ENCODE data around the gene CRTC2. TPM values are rescaled to one million over a fixed set of nuclear protein-coding genes. Genes with fewer than 3 reads are reported as not detected.
A peak's percentile ranks its signal among the peaks of the same experiment; 100 is the strongest.

The CRTC2 gene
- total and polyA plus RNA-seq, 12 donors: 14.6 to 50.5 (median 18.6) TPM

- WGBS, 2 donors: 80 to 82% methylated on average over 4 of the region's 4 CpGs
- Histone ChIP-seq H3K9me3 (no peaks in the 10 kb centered on the region), H3K27me3 (no peaks in the 10 kb centered on the region), H3K36me3 (peaks cover 0 to 63% (median 46%) of the 10 kb centered on the region in 9 donors), H3K4me3 (no peak overlapping the region), H3K27ac (peak overlapping the region in 1 of 10 donors; percentile 11), H3K4me1 (peaks cover 5 to 39% (median 27%) of the 10 kb centered on the region in 9 donors)
- TF ChIP-seq, protein P1, sequence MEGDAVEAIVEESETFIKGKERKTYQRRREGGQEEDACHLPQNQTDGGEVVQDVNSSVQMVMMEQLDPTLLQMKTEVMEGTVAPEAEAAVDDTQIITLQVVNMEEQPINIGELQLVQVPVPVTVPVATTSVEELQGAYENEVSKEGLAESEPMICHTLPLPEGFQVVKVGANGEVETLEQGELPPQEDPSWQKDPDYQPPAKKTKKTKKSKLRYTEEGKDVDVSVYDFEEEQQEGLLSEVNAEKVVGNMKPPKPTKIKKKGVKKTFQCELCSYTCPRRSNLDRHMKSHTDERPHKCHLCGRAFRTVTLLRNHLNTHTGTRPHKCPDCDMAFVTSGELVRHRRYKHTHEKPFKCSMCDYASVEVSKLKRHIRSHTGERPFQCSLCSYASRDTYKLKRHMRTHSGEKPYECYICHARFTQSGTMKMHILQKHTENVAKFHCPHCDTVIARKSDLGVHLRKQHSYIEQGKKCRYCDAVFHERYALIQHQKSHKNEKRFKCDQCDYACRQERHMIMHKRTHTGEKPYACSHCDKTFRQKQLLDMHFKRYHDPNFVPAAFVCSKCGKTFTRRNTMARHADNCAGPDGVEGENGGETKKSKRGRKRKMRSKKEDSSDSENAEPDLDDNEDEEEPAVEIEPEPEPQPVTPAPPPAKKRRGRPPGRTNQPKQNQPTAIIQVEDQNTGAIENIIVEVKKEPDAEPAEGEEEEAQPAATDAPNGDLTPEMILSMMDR (IDR thresholded peaks at IDR 0.05): no peak
- intact Hi-C loops (cut with DNase I): loop anchor here in 1 of 10 donors (10.0 kb wide), 1 partner anchor 159 kb away; no protein-coding TSS in a partner anchor
- DNase-seq (peak in 1 of 2 donors; percentile 3), ATAC-seq (no peak)
Measured at GRCh38 chr1:153953859-153954365, 4.5 kb downstream of the CRTC2 start.

GRCh38 chr1:153951801-153952200 is 6.6 kb downstream of the CRTC2 start:
- DNase-seq (no peak), ATAC-seq (no peak)
- Histone ChIP-seq H3K4me1 (peaks cover under 1 to 37% (median 23%) of the 10 kb centered on the region in 9 donors), H3K27ac (no peak overlapping the region), H3K4me3 (no peak overlapping the region), H3K27me3 (no peaks in the 10 kb centered on the region), H3K36me3 (peaks cover 0 to 82% (median 54%) of the 10 kb centered on the region in 9 donors), H3K9me3 (no peaks in the 10 kb centered on the region)
- WGBS, 2 donors: 93 to 96% methylated on average over 2 of the region's 2 CpGs
- intact Hi-C loops (cut with DNase I): loop anchor here in 1 of 10 donors (10.0 kb wide), 1 partner anchor 157 kb away; no protein-coding TSS in a partner anchor
- TF ChIP-seq, protein P1 (IDR thresholded peaks at IDR 0.05): no peak

DNA sequence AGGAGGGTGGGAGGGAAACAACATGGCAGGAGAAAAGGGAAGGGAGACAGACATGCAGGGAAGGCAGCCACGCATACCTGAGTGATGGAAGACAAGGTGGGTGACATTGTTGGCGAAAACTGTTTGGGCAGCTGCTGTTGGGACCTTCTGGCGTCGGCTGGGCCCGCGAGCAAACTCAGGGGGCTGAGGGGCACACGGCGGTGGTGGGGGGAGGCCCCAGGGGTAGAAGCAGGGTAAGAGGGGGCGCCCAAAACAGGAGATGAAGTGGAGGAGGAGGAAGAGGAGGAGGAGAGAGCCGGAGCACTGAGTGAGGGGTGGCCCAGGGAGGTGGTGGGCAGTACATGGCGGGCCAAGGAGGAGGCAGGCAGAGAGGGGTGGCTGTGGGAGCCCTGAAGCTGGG is 7.2 kb downstream of the CRTC2 start:
- 94 to 95% methylated on average over 11 of the region's 11 CpGs for WGBS, 2 donors
- Histone ChIP-seq H3K27ac (no peak overlapping the region), H3K4me1 (peaks cover 3 to 33% (median 19%) of the 10 kb centered on the region in 9 donors), H3K4me3 (no peak overlapping the region), H3K9me3 (no peaks in the 10 kb centered on the region), H3K36me3 (peaks cover 0 to 82% (median 54%) of the 10 kb centered on the region in 9 donors), H3K27me3 (no peaks in the 10 kb centered on the region)
- peak in 1 of 2 donors; percentile 5 for DNase-seq
- intact Hi-C loops (cut with DNase I): loop anchor here in 1 of 10 donors (10.0 kb wide), 1 partner anchor 156 kb away; no protein-coding TSS in a partner anchor
- TF ChIP-seq, protein P1 (IDR thresholded peaks at IDR 0.05): no peak
- no peak for ATAC-seq

DNA sequence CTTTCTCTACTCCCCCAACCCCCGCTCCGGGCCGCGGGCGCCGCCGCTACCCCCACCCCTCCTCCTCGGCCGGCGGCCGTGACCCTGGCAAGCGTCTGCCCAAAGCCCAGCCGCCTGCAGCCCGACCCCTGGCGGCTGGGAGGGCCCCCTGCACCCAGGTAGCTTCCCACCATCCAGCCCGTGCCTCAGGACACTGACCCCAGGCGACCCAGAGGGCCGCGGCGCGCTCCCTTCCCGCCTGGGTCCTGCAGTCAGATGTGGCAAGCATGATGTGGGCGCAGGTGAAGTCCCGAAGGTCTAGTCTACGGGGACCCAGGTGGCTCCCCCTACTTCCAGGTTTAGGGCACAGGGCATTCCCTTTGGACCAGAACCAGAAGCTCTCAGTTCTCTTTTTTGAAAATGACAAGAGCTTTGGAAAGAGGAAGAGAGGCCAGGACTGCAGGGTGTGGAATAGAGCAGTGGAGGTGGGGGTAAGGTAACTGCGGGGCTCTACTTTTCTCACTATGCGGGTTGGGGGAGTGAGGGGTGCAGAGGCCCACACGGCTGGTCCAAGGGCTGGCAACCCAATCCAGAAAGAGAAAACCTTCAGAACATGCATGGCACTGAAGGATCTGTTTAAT is 11.7 kb downstream of the CRTC2 start, which contains the start of gene DENND4B:
Gene DENND4B (minus strand): TSS at position 97 of the 620 bp plus-strand sequence. CDS start 2,344 bp downstream, outside the sequence.
- intact Hi-C loops (cut with DNase I): loop anchor here in 5 of 10 donors (1.0 to 10.0 kb wide), 6 partner anchors 122 to 152 kb away; no protein-coding TSS in a partner anchor
- 10% methylated on average over 27 of the region's 28 CpGs for WGBS, 2 donors

More for the DNA sequence above, 11.7 kb downstream of the CRTC2 start, which contains the start of gene DENND4B:
- Histone ChIP-seq H3K4me1 (peaks cover 5 to 44% (median 30%) of the 10 kb centered on the region in 9 donors), H3K27me3 (no peaks in the 10 kb centered on the region), H3K4me3 (peak within 1 kb of the TSS; percentile 65 to 99 (median 91)), H3K27ac (peak within 1 kb of the TSS; percentile 97 to 100 (median 100)), H3K9me3 (no peaks in the 10 kb centered on the region), H3K36me3 (peaks cover 0 to 67% (median 35%) of the 10 kb centered on the region in 9 donors)
- TF ChIP-seq, protein P1 (IDR thresholded peaks at IDR 0.05): peak; percentile 89 to 98 (median 94)
- ATAC-seq: peak; percentile 73 to 86 (median 78)
- DNase-seq: peak; percentile 83 to 87
